ENCODE data around the gene MYH7.

- TF ChIP-seq MAX (IDR thresholded peaks at IDR 0.05; ENCODE audit: low read depth) (no peak), RFX5 (IDR thresholded peaks at IDR 0.05; ENCODE audit: low read length) (no peak), EZH2phosphoT487 (IDR thresholded peaks at IDR 0.05; ENCODE audit: borderline replicate concordance, low read depth) (no peak), CTCF (IDR thresholded peaks at IDR 0.05) (no peak), YY1 (IDR thresholded peaks at IDR 0.05; ENCODE audit: low read depth) (no peak), ZBTB33 (IDR thresholded peaks at IDR 0.05; ENCODE audit: borderline replicate concordance, low read depth) (no peak), RAD21 (IDR thresholded peaks at IDR 0.05; ENCODE audit: low read length) (no peak), MXI1 (IDR thresholded peaks at IDR 0.05; ENCODE audit: low read depth, low read length) (no peak), FOXM1 (IDR thresholded peaks at IDR 0.05; ENCODE audit: low read depth) (no peak)
Observed at GRCh38 chr14:23425169-23425568, 10.3 kb downstream of the MYH7 start.
